Activated CD4-positive, alpha-beta T cell treated with anti-CD3 and anti-CD28 coated beads, Interleukin-2, amount 50 U/mL, for 1 hour (primary cell): ENCODE measurements around the gene TMEM154.
A peak's percentile ranks its signal among the peaks of the same experiment; 100 is the strongest.

Source experiments
- DNase-seq: peaks from one replicate; pipeline ENCODE4 v3.0.0-alpha.2; 2020

The TMEM154 gene

GRCh38 chr4:152620915-152621314 is 58.9 kb downstream of the TMEM154 start:
- no peak for DNase-seq

GRCh38 chr4:152620218-152620617 is 59.6 kb downstream of the TMEM154 start:
- DNase-seq: no peak

GRCh38 chr4:152619556-152619955 is 60.2 kb downstream of the TMEM154 start:
- no peak for DNase-seq

- DNase-seq: no peak
These were observed 60.8 kb downstream of the TMEM154 start for GRCh38 chr4:152618971-152619370.

- DNase-seq: no peak
These were observed 63.0 kb downstream of the TMEM154 start for GRCh38 chr4:152616804-152617203.

- DNase-seq: no peak
These were observed 65.7 kb downstream of the TMEM154 start for GRCh38 chr4:152613841-152614721.

GRCh38 chr4:152613351-152613750 is 66.4 kb downstream of the TMEM154 start:
- DNase-seq: no peak

GRCh38 chr4:152610131-152610530 is 69.7 kb downstream of the TMEM154 start:
- DNase-seq: no peak

- no peak for DNase-seq
These were observed 70.3 kb downstream of the TMEM154 start for GRCh38 chr4:152609481-152609880.

GRCh38 chr4:152607178-152607577 is 72.6 kb downstream of the TMEM154 start:
- no peak for DNase-seq

GRCh38 chr4:152606753-152607152 is 73.0 kb downstream of the TMEM154 start:
- DNase-seq: no peak

GRCh38 chr4:152605641-152606335 is 74.0 kb downstream of the TMEM154 start:
- no peak for DNase-seq

GRCh38 chr4:152605031-152605430 is 74.8 kb downstream of the TMEM154 start:
- DNase-seq: no peak

- no peak for DNase-seq
These were observed 78.6 kb downstream of the TMEM154 start for GRCh38 chr4:152601156-152601555.

GRCh38 chr4:152599636-152600035 is 80.2 kb downstream of the TMEM154 start:
- no peak for DNase-seq

- DNase-seq: no peak
These were observed 80.7 kb downstream of the TMEM154 start for GRCh38 chr4:152599095-152599494.

- DNase-seq: no peak
These were observed 81.3 kb downstream of the TMEM154 start for GRCh38 chr4:152598454-152598853.

- DNase-seq: no peak
These were observed 84.5 kb downstream of the TMEM154 start for GRCh38 chr4:152594978-152595925.

GRCh38 chr4:152594057-152594456 is 85.7 kb downstream of the TMEM154 start:
- no peak for DNase-seq

- no peak for DNase-seq
These were observed 87.9 kb downstream of the TMEM154 start for GRCh38 chr4:152591876-152592275.

- peak; percentile 20 for DNase-seq
These were observed 88.4 kb downstream of the TMEM154 start for GRCh38 chr4:152591396-152591795.

- DNase-seq: no peak
These were observed 89.4 kb downstream of the TMEM154 start for GRCh38 chr4:152590179-152591031.
